ENCODE measurements around the gene MEX3B. TPM values are rescaled to one million over a fixed set of nuclear protein-coding genes. Genes with fewer than 3 reads are reported as not detected.

Gene MEX3B
- total RNA-seq, 1 experiment from 2014 or later = 8.5 TPM

DNA sequence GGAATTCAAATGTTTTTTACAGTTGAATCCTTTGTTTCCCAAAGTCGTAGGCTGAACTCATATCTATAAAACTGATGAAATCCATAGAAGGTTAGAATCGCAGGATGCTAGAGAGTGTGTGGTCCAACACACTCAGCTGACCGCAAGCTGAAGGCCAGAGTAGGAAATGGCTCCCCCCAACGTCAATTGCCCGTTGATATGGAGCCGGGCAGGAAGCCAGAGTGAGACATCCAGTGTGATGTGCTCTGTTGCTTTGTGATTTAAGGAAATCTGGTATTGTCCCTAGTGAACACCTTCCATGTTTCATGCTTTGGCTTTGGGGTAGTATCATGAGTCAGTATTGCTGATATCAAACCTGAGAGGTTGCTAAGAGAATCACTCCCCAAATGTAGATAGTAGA is 5.8 kb upstream of the MEX3B start:
- H3K27ac ChIP-seq (ENCODE audit: low read length) = no peak overlapping the region
- H3K27me3 ChIP-seq (ENCODE audit: control insufficient read depth, insufficient read depth, low read length) = peaks cover 18% of the 10 kb centered on the region
- intact Hi-C loops (cut with micrococcal nuclease; ENCODE audit: unreplicated experiment) (no loop called here), in situ Hi-C loops (cut with HindIII; ENCODE audit: low pct_unique_long_range_greater_than_20kb, low sequenced_read_pairs) (no loop called here)
- no peaks in the 10 kb centered on the region for H3K36me3 ChIP-seq (ENCODE audit: control insufficient read depth, insufficient read depth, low read length)
- DNase-seq (ENCODE audit: low read depth, low spot score) = no peak
- H3K9me3 ChIP-seq (ENCODE audit: control insufficient read depth, insufficient read depth, low read depth, low read length) = no peaks in the 10 kb centered on the region
- TF ChIP-seq, protein P1, sequence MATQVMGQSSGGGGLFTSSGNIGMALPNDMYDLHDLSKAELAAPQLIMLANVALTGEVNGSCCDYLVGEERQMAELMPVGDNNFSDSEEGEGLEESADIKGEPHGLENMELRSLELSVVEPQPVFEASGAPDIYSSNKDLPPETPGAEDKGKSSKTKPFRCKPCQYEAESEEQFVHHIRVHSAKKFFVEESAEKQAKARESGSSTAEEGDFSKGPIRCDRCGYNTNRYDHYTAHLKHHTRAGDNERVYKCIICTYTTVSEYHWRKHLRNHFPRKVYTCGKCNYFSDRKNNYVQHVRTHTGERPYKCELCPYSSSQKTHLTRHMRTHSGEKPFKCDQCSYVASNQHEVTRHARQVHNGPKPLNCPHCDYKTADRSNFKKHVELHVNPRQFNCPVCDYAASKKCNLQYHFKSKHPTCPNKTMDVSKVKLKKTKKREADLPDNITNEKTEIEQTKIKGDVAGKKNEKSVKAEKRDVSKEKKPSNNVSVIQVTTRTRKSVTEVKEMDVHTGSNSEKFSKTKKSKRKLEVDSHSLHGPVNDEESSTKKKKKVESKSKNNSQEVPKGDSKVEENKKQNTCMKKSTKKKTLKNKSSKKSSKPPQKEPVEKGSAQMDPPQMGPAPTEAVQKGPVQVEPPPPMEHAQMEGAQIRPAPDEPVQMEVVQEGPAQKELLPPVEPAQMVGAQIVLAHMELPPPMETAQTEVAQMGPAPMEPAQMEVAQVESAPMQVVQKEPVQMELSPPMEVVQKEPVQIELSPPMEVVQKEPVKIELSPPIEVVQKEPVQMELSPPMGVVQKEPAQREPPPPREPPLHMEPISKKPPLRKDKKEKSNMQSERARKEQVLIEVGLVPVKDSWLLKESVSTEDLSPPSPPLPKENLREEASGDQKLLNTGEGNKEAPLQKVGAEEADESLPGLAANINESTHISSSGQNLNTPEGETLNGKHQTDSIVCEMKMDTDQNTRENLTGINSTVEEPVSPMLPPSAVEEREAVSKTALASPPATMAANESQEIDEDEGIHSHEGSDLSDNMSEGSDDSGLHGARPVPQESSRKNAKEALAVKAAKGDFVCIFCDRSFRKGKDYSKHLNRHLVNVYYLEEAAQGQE (IDR thresholded peaks at IDR 0.05; ENCODE audit: insufficient read depth in 1 of 2, low read depth in 2 of 2, low read length in 1 of 2) = no peak
- TF ChIP-seq, protein P2, sequence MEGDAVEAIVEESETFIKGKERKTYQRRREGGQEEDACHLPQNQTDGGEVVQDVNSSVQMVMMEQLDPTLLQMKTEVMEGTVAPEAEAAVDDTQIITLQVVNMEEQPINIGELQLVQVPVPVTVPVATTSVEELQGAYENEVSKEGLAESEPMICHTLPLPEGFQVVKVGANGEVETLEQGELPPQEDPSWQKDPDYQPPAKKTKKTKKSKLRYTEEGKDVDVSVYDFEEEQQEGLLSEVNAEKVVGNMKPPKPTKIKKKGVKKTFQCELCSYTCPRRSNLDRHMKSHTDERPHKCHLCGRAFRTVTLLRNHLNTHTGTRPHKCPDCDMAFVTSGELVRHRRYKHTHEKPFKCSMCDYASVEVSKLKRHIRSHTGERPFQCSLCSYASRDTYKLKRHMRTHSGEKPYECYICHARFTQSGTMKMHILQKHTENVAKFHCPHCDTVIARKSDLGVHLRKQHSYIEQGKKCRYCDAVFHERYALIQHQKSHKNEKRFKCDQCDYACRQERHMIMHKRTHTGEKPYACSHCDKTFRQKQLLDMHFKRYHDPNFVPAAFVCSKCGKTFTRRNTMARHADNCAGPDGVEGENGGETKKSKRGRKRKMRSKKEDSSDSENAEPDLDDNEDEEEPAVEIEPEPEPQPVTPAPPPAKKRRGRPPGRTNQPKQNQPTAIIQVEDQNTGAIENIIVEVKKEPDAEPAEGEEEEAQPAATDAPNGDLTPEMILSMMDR (IDR thresholded peaks at IDR 0.05) = no peak
- TF ChIP-seq TCF7L2 (IDR thresholded peaks at IDR 0.05; ENCODE audit: low read depth, low read length) (no peak), SIN3A (IDR thresholded peaks at IDR 0.05; ENCODE audit: borderline replicate concordance, insufficient read depth, low read depth, low read length) (no peak), POLR2AphosphoS5 (IDR thresholded peaks at IDR 0.05; ENCODE audit: low read depth, low read length) (no peak)
- H3K4me1 ChIP-seq (ENCODE audit: control insufficient read depth, insufficient read depth, low read length) = peaks cover 4% of the 10 kb centered on the region; the same call in 1 of the 2 replicates
- ChIA-PET POLR2A (no interaction called here), CTCF (no interaction called here)
- BruUV-seq (replicated peaks) = no TSS peak
- no peak for ATAC-seq
- H3K4me3 ChIP-seq (ENCODE audit: low read depth in 2 of 2, low read length in 2 of 2) = no peak overlapping the region

DNA sequence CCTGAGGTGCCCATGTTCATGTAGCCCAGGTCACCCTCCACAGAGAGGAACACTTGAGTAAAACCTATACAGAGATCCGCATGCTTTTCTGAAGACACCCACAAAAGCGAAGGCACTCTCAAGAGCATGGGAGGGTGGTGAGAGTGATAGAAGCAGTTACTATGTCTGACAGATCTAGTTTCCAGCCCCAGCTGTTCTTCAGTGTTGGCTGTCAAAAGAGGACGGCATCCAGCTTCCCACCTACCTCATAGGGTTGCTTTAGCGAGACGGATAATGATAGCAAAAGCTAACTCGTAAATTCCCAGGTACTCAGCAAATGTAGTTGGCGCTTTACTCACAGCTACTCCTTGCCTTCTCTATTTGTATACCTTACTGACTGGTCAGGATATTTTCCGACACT is 3.0 kb upstream of the MEX3B start:
- ATAC-seq = no peak
- no peak for DNase-seq (ENCODE audit: low read depth, low spot score)
- H3K27me3 ChIP-seq (ENCODE audit: control insufficient read depth, insufficient read depth, low read length) = peaks cover 15% of the 10 kb centered on the region
- H3K27ac ChIP-seq (ENCODE audit: low read length) = no peak overlapping the region
- peaks cover 4% of the 10 kb centered on the region; the same call in 1 of the 2 replicates for H3K4me1 ChIP-seq (ENCODE audit: control insufficient read depth, insufficient read depth, low read length)
- no peaks in the 10 kb centered on the region for H3K9me3 ChIP-seq (ENCODE audit: control insufficient read depth, insufficient read depth, low read depth, low read length)
- CTCF ChIA-PET = no interaction called here
- POLR2A ChIA-PET = interaction anchor here (0.6 kb wide), 1 partner anchor 169 kb away, joined by 4 read pairs; no protein-coding TSS in a partner anchor
- no TSS peak for BruUV-seq (replicated peaks)
- in situ Hi-C loops (cut with HindIII; ENCODE audit: low pct_unique_long_range_greater_than_20kb, low sequenced_read_pairs) = no loop called here
- no peaks in the 10 kb centered on the region; the same call in 1 of the 2 replicates for H3K36me3 ChIP-seq (ENCODE audit: control insufficient read depth, insufficient read depth, low read length)
- no peak overlapping the region for H3K4me3 ChIP-seq (ENCODE audit: low read depth in 2 of 2, low read length in 2 of 2)
- TF ChIP-seq, protein P2 (IDR thresholded peaks at IDR 0.05) = no peak
- TF ChIP-seq SIN3A (IDR thresholded peaks at IDR 0.05; ENCODE audit: borderline replicate concordance, insufficient read depth, low read depth, low read length) (no peak), TCF7L2 (IDR thresholded peaks at IDR 0.05; ENCODE audit: low read depth, low read length) (no peak), POLR2AphosphoS5 (IDR thresholded peaks at IDR 0.05; ENCODE audit: low read depth, low read length) (no peak)
- TF ChIP-seq, protein P1 (IDR thresholded peaks at IDR 0.05; ENCODE audit: insufficient read depth in 1 of 2, low read depth in 2 of 2, low read length in 1 of 2) = no peak
- intact Hi-C loops (cut with micrococcal nuclease; ENCODE audit: unreplicated experiment) = loop anchor here (10.0 kb wide), 1 partner anchor 434 kb away; no protein-coding TSS in a partner anchor

Data from Panc1 (cell line).